SJSA1 (cell line): ENCODE results near the gene PLRG1. TPM values are rescaled to one million over a fixed set of nuclear protein-coding genes. Genes with fewer than 3 reads are reported as not detected.

Experiments used
- DNase-seq, 2 experiments: peaks; one replicate each; pipeline ENCODE4 v3.0.0-alpha.2; 2015 to 2020; ENCODE audit warnings: low spot score in 2 of 2, low read depth in 1 of 2
- H3K27ac ChIP-seq: fragments of 250-450 bp; sonication (Bioruptor Pico); 2 replicates; pipeline ENCODE4 v1.5.1; 2020; ENCODE audit warnings: mild to moderate bottlenecking, moderate library complexity
- H3K27me3 ChIP-seq: fragments of 250-450 bp; sonication (Bioruptor Pico); replicated peaks from 2 replicates; pipeline ENCODE4 v1.5.1; 2020; ENCODE audit warnings: mild to moderate bottlenecking, moderate library complexity
- H3K36me3 ChIP-seq: fragments of 250-450 bp; sonication (Bioruptor Pico); 2 replicates; pipeline ENCODE4 v1.5.1; 2020; ENCODE audit warnings: mild to moderate bottlenecking
- H3K4me1 ChIP-seq: fragments of 250-450 bp; sonication (Bioruptor Pico); replicated peaks from 2 replicates; pipeline ENCODE4 v1.6.1; 2021; ENCODE audit warnings: mild to moderate bottlenecking
- H3K4me3 ChIP-seq: fragments of 250-450 bp; sonication (Bioruptor Pico); 2 replicates; pipeline ENCODE4 v1.5.1; 2020; ENCODE audit warnings: mild to moderate bottlenecking
- H3K9me3 ChIP-seq: fragments of 250-450 bp; sonication (Bioruptor Pico); replicated peaks from 2 replicates; pipeline ENCODE4 v1.5.1; 2020; ENCODE audit warnings: mild to moderate bottlenecking
- total RNA-seq: library from RNA; depleted of rRNA; stranded (reverse); fragments of >200 nt; shearing (Covaris generic); gene quantifications from 2 replicates; pipeline ENCODE4 v1.2.3, GENCODE V29; 2014

PLRG1 gene
- total RNA-seq, 1 experiment from 2014 or later: 84.1 TPM

- Histone ChIP-seq H3K27ac (no peak overlapping the region), H3K36me3 (no peaks in the 10 kb centered on the region), H3K4me1 (no peaks in the 10 kb centered on the region), H3K4me3 (no peak overlapping the region), H3K9me3 (no peaks in the 10 kb centered on the region), H3K27me3 (peaks cover 4% of the 10 kb centered on the region; the same call in 1 of the 2 replicates)
- no peak for DNase-seq
Measured at GRCh38 chr4:154584259-154584658, 34.1 kb upstream of the PLRG1 start.

- Histone ChIP-seq H3K4me1 (no peaks in the 10 kb centered on the region), H3K36me3 (no peaks in the 10 kb centered on the region), H3K27ac (no peak overlapping the region), H3K4me3 (no peak overlapping the region), H3K27me3 (no peaks in the 10 kb centered on the region; the same call in 1 of the 2 replicates), H3K9me3 (no peaks in the 10 kb centered on the region)
- no peak for DNase-seq
Measured at GRCh38 chr4:154583677-154584076, 33.5 kb upstream of the PLRG1 start.

GRCh38 chr4:154583230-154583629 is 33.0 kb upstream of the PLRG1 start:
- no peak for DNase-seq
- Histone ChIP-seq H3K4me1 (no peaks in the 10 kb centered on the region), H3K36me3 (no peaks in the 10 kb centered on the region), H3K4me3 (no peak overlapping the region), H3K9me3 (no peaks in the 10 kb centered on the region), H3K27me3 (no peaks in the 10 kb centered on the region), H3K27ac (no peak overlapping the region)

- H3K27me3 ChIP-seq: no peaks in the 10 kb centered on the region
- no peaks in the 10 kb centered on the region for H3K9me3 ChIP-seq
- DNase-seq: no peak
- H3K36me3 ChIP-seq: no peaks in the 10 kb centered on the region
- H3K4me1 ChIP-seq: no peaks in the 10 kb centered on the region
- no peak overlapping the region for H3K4me3 ChIP-seq
- no peak overlapping the region for H3K27ac ChIP-seq
Measured at GRCh38 chr4:154582723-154583122, 32.5 kb upstream of the PLRG1 start.

GRCh38 chr4:154579927-154580326 is 29.7 kb upstream of the PLRG1 start:
- no peaks in the 10 kb centered on the region for H3K27me3 ChIP-seq
- DNase-seq: no peak
- H3K27ac ChIP-seq: no peak overlapping the region
- no peaks in the 10 kb centered on the region for H3K36me3 ChIP-seq
- no peaks in the 10 kb centered on the region for H3K9me3 ChIP-seq
- no peak overlapping the region for H3K4me3 ChIP-seq
- no peaks in the 10 kb centered on the region for H3K4me1 ChIP-seq

- no peak overlapping the region for H3K4me3 ChIP-seq
- no peak overlapping the region for H3K27ac ChIP-seq
- no peak for DNase-seq
- H3K27me3 ChIP-seq: no peaks in the 10 kb centered on the region
- no peaks in the 10 kb centered on the region for H3K36me3 ChIP-seq
- no peaks in the 10 kb centered on the region for H3K9me3 ChIP-seq
- H3K4me1 ChIP-seq: no peaks in the 10 kb centered on the region
Measured at GRCh38 chr4:154578919-154579318, 28.7 kb upstream of the PLRG1 start.

- no peaks in the 10 kb centered on the region for H3K36me3 ChIP-seq
- no peak overlapping the region for H3K4me3 ChIP-seq
- H3K27me3 ChIP-seq: 0 out of 2 replicates have a peak, but pooled peaks cover 2% of the 10 kb centered on the region
- no peak for DNase-seq
- H3K4me1 ChIP-seq: no peaks in the 10 kb centered on the region
- H3K27ac ChIP-seq: no peak overlapping the region
- no peaks in the 10 kb centered on the region for H3K9me3 ChIP-seq
Measured at GRCh38 chr4:154577324-154577723, 27.1 kb upstream of the PLRG1 start.

- Histone ChIP-seq H3K36me3 (no peaks in the 10 kb centered on the region), H3K4me3 (no peak overlapping the region), H3K27me3 (0 out of 2 replicates have a peak, but pooled peaks cover 2% of the 10 kb centered on the region), H3K27ac (no peak overlapping the region), H3K4me1 (no peaks in the 10 kb centered on the region), H3K9me3 (no peaks in the 10 kb centered on the region)
- no peak for DNase-seq
Measured at GRCh38 chr4:154574311-154574710, 24.1 kb upstream of the PLRG1 start.

GRCh38 chr4:154573190-154573870 is 23.1 kb upstream of the PLRG1 start:
- no peak overlapping the region for H3K27ac ChIP-seq
- 0 out of 2 replicates have a peak, but pooled peaks cover 2% of the 10 kb centered on the region for H3K27me3 ChIP-seq
- H3K36me3 ChIP-seq: no peaks in the 10 kb centered on the region
- H3K9me3 ChIP-seq: no peaks in the 10 kb centered on the region
- no peak overlapping the region for H3K4me3 ChIP-seq
- H3K4me1 ChIP-seq: no peaks in the 10 kb centered on the region
- DNase-seq: no peak

GRCh38 chr4:154569584-154569983 is 19.4 kb upstream of the PLRG1 start:
- no peaks in the 10 kb centered on the region for H3K4me1 ChIP-seq
- DNase-seq: no peak

GRCh38 chr4:154569028-154569427 is 18.8 kb upstream of the PLRG1 start:
- H3K27ac ChIP-seq: no peak overlapping the region
- no peaks in the 10 kb centered on the region for H3K36me3 ChIP-seq
- no peaks in the 10 kb centered on the region for H3K9me3 ChIP-seq
- no peak for DNase-seq
- no peak overlapping the region for H3K4me3 ChIP-seq
- H3K4me1 ChIP-seq: no peaks in the 10 kb centered on the region
- peaks cover 5% of the 10 kb centered on the region; the same call in 1 of the 2 replicates for H3K27me3 ChIP-seq

More at GRCh38 chr4:154569584-154569983, 19.4 kb upstream of the PLRG1 start:
- Histone ChIP-seq H3K36me3 (no peaks in the 10 kb centered on the region), H3K9me3 (no peaks in the 10 kb centered on the region), H3K4me3 (no peak overlapping the region), H3K27me3 (peaks cover 5% of the 10 kb centered on the region; the same call in 1 of the 2 replicates), H3K27ac (no peak overlapping the region)

GRCh38 chr4:154566639-154567204 is 16.5 kb upstream of the PLRG1 start:
- no peak for DNase-seq

GRCh38 chr4:154565704-154566103 is 15.5 kb upstream of the PLRG1 start:
- Histone ChIP-seq H3K9me3 (no peaks in the 10 kb centered on the region), H3K36me3 (no peaks in the 10 kb centered on the region), H3K27ac (no peak overlapping the region), H3K4me1 (no peaks in the 10 kb centered on the region), H3K4me3 (no peak overlapping the region), H3K27me3 (peaks cover 11% of the 10 kb centered on the region)
- no peak for DNase-seq

More at GRCh38 chr4:154566639-154567204, 16.5 kb upstream of the PLRG1 start:
- no peaks in the 10 kb centered on the region for H3K9me3 ChIP-seq
- H3K4me1 ChIP-seq: no peaks in the 10 kb centered on the region
- H3K27me3 ChIP-seq: peaks cover 8% of the 10 kb centered on the region
- H3K27ac ChIP-seq: no peak overlapping the region
- H3K4me3 ChIP-seq: no peak overlapping the region
- no peaks in the 10 kb centered on the region for H3K36me3 ChIP-seq

- Histone ChIP-seq H3K9me3 (no peaks in the 10 kb centered on the region), H3K27ac (no peak overlapping the region), H3K27me3 (peaks cover 11% of the 10 kb centered on the region), H3K4me1 (no peaks in the 10 kb centered on the region), H3K4me3 (no peak overlapping the region), H3K36me3 (no peaks in the 10 kb centered on the region)
- no peak for DNase-seq
Measured at GRCh38 chr4:154564311-154564710, 14.1 kb upstream of the PLRG1 start.
